Ascending aorta (tissue), 2 donors: ENCODE data around the gene GPR155. TPM values are rescaled to one million over a fixed set of nuclear protein-coding genes. Genes with fewer than 3 reads are reported as not detected.

Experiments used
- DNase-seq, 2 donors: peaks; one replicate each; pipeline ENCODE4 v3.0.0-alpha.2; 2019; ENCODE audit warnings: low spot score in 2 of 2
- H3K27ac ChIP-seq, 2 donors: fragments of 200-600 bp; sonication (generic); one replicate each; pipeline ENCODE4 v1.5.1; 2016 to 2017; ENCODE audit warnings: mild to moderate bottlenecking in 1 of 2
- H3K27me3 ChIP-seq: fragments of 200-600 bp; sonication (generic); one replicate; pipeline ENCODE4 v1.5.1; 2017
- H3K36me3 ChIP-seq, 2 donors: fragments of 200-600 bp; sonication (generic); one replicate each; pipeline ENCODE4 v1.5.1; 2016
- H3K4me1 ChIP-seq, 2 donors: fragments of 200-600 bp; sonication (generic); one replicate each; pipeline ENCODE4 v1.5.1; 2016 to 2017; ENCODE audit warnings: mild to moderate bottlenecking in 1 of 2
- H3K4me3 ChIP-seq, 2 donors: fragments of 200-600 bp; sonication (generic); one replicate each; pipeline ENCODE4 v1.5.1; 2016 to 2017; ENCODE audit warnings: mild to moderate bottlenecking in 1 of 2
- H3K9me3 ChIP-seq, 2 donors: fragments of 200-600 bp; sonication (generic); one replicate each; pipeline ENCODE4 v1.5.1; 2016
- CTCF ChIP-seq, 3 experiments: fragments of 200-600 bp in 2 of 3; fragments of 450-650 bp in 1 of 3; sonication (generic) in 2 of 3; IDR thresholded peaks; one replicate each; pipeline ENCODE4 v1.5.1; 2016 to 2019; ENCODE audit warnings: antibody characterized with exemption in 3 of 3, mild to moderate bottlenecking in 1 of 3, moderate library complexity in 1 of 3
- intact Hi-C: fragments of 100-400 bp; cut with DNase I; formaldehyde crosslinking; loops from one replicate; pipeline ENCODE4 v1.15.1; 2023
- total RNA-seq: library from RNA; depleted of rRNA; stranded (reverse); fragments of >200 nt; gene quantifications from one replicate; pipeline ENCODE4 v1.1.0, GENCODE V29; 2016

The GPR155 gene
- total RNA-seq, 1 donor from 2014 or later: 1.8 TPM

GRCh38 chr2:174383796-174384195 is 103.0 kb downstream of the GPR155 start:
- TF ChIP-seq CTCF (IDR thresholded peaks at IDR 0.05): no peak
- peaks cover 31 to 63% of the 10 kb centered on the region in 2 donors for H3K36me3 ChIP-seq
- intact Hi-C loops: no loop called here
- H3K4me3 ChIP-seq: no peak overlapping the region
- DNase-seq: no peak
- no peak overlapping the region for H3K27ac ChIP-seq
- no peaks in the 10 kb centered on the region for H3K27me3 ChIP-seq
- H3K9me3 ChIP-seq: no peaks in the 10 kb centered on the region
- H3K4me1 ChIP-seq: no peaks in the 10 kb centered on the region

Other genes starting within 250 kb of the GPR155 start
- 29.5 TPM for gene OLA1, start 238.5 kb downstream of the GPR155 start, total RNA-seq
- gene SP9, start 152.1 kb downstream of the GPR155 start, total RNA-seq: not detected
- 2.3 TPM for gene SCRN3, start 91.3 kb downstream of the GPR155 start, total RNA-seq
- gene WIPF1, start 110.8 kb upstream of the GPR155 start, total RNA-seq: 26.1 TPM